ENCODE measurements around the gene KRT82.

- peak; percentile 27; the same call in 1 of the 2 replicates for TF ChIP-seq CTCF (IDR thresholded peaks at IDR 0.05; ENCODE audit: low read length)
- no peak for TF ChIP-seq EZH2 (IDR thresholded peaks at IDR 0.05; ENCODE audit: borderline replicate concordance, low read length)
Observed at GRCh38 chr12:52428121-52428520, 22.0 kb upstream of the KRT82 start.

Data from OCI-LY1 (cell line).